GM18499 (cell line): ENCODE data around the gene NUCB1.
"Not testable (repeated sequence)": the region's sequence is repeated elsewhere in the genome, so short reads cannot be mapped to it uniquely, and the experiment has no call there.

ENCODE experiments used
- ATAC-seq: cut with Tn5 transposase; IDR thresholded peaks from one replicate; pipeline ENCODE4 v1.9.1; 2021; ENCODE audit warnings: moderate number of reproducible peaks; ENCODE audit not compliant: insufficient read depth, unreplicated experiment

The NUCB1 gene

GRCh38 chr19:48873476-48874302, 26.4 kb upstream of the NUCB1 start:
- no peak for ATAC-seq

- ATAC-seq = no peak
Measured at GRCh38 chr19:48874303-48875135, 25.6 kb upstream of the NUCB1 start.

- not testable (repeated sequence) for ATAC-seq
Measured at GRCh38 chr19:48876043-48876981, 23.8 kb upstream of the NUCB1 start.

- no peak for ATAC-seq
Measured at GRCh38 chr19:48877855-48878195, 22.3 kb upstream of the NUCB1 start.

GRCh38 chr19:48878196-48879024, 21.7 kb upstream of the NUCB1 start:
- ATAC-seq = no peak

- no peak for ATAC-seq
Measured at GRCh38 chr19:48879025-48879637, 21.0 kb upstream of the NUCB1 start.

GRCh38 chr19:48879696-48880095, 20.4 kb upstream of the NUCB1 start:
- not testable (repeated sequence) for ATAC-seq

GRCh38 chr19:48881741-48882657, 18.1 kb upstream of the NUCB1 start:
- no peak for ATAC-seq

- no peak for ATAC-seq
Measured at GRCh38 chr19:48883726-48884125, 16.4 kb upstream of the NUCB1 start.

- ATAC-seq = no peak
Measured at GRCh38 chr19:48887861-48888612, 12.1 kb upstream of the NUCB1 start.

GRCh38 chr19:48889496-48889895, 10.6 kb upstream of the NUCB1 start:
- ATAC-seq = not testable (repeated sequence)

- no peak for ATAC-seq
Measured at GRCh38 chr19:48890551-48890950, 9.6 kb upstream of the NUCB1 start.

- ATAC-seq = no peak
Measured at GRCh38 chr19:48895226-48895625, 4.9 kb upstream of the NUCB1 start.

GRCh38 chr19:48896191-48896720, 3.9 kb upstream of the NUCB1 start:
- ATAC-seq = no peak

GRCh38 chr19:48897181-48897580, 2.9 kb upstream of the NUCB1 start:
- no peak for ATAC-seq

- ATAC-seq = not testable (repeated sequence)
Measured at GRCh38 chr19:48899386-48899749, 744 bp upstream of the NUCB1 start.
